NOMO-1 treated with DMSO at 0.1 percent for 48 hours (cell line): ENCODE measurements around the gene THSD7B.
"Not testable (repeated sequence)": the region's sequence is repeated elsewhere in the genome, so short reads cannot be mapped to it uniquely, and the experiment has no call there.

ENCODE experiments used
- DNase-seq: peaks from one replicate; lab custom pipeline; 2025; ENCODE audit not compliant: unreplicated experiment; lab: John Stamatoyannopoulos, UW

The THSD7B gene

GRCh38 chr2:137233091-137233490 is 467.7 kb downstream of the THSD7B start:
- no peak for DNase-seq

- DNase-seq, result no peak
These were observed 471.7 kb downstream of the THSD7B start for GRCh38 chr2:137237055-137237454.

- no peak for DNase-seq
These were observed 472.7 kb downstream of the THSD7B start for GRCh38 chr2:137238065-137238464.

- no peak for DNase-seq
These were observed 484.3 kb downstream of the THSD7B start for GRCh38 chr2:137249463-137250130.

GRCh38 chr2:137250401-137250800 is 485.1 kb downstream of the THSD7B start:
- DNase-seq, result no peak

GRCh38 chr2:137251045-137251444 is 485.7 kb downstream of the THSD7B start:
- no peak for DNase-seq

- DNase-seq, result no peak
These were observed 487.6 kb downstream of the THSD7B start for GRCh38 chr2:137252934-137253333.

- DNase-seq, result no peak
These were observed 488.7 kb downstream of the THSD7B start for GRCh38 chr2:137254052-137254451.

- DNase-seq, result no peak
These were observed 490.0 kb downstream of the THSD7B start for GRCh38 chr2:137255345-137255744.

- DNase-seq, result no peak
These were observed 490.6 kb downstream of the THSD7B start for GRCh38 chr2:137255990-137256389.

GRCh38 chr2:137261881-137262585 is 496.7 kb downstream of the THSD7B start:
- DNase-seq, result no peak

GRCh38 chr2:137262594-137262993 is 497.2 kb downstream of the THSD7B start:
- no peak for DNase-seq

- DNase-seq, result no peak
These were observed 522.7 kb downstream of the THSD7B start for GRCh38 chr2:137287913-137288639.

- no peak for DNase-seq
These were observed 526.7 kb downstream of the THSD7B start for GRCh38 chr2:137291836-137292570.

GRCh38 chr2:137298377-137298776 is 533.0 kb downstream of the THSD7B start:
- no peak for DNase-seq

- no peak for DNase-seq
These were observed 535.6 kb downstream of the THSD7B start for GRCh38 chr2:137300987-137301386.

- DNase-seq, result no peak
These were observed 537.6 kb downstream of the THSD7B start for GRCh38 chr2:137302957-137303356.

GRCh38 chr2:137316075-137316474 is 550.7 kb downstream of the THSD7B start:
- no peak for DNase-seq

- no peak for DNase-seq
These were observed 556.2 kb downstream of the THSD7B start for GRCh38 chr2:137321566-137321965.

- DNase-seq, result not testable (repeated sequence)
These were observed 566.2 kb downstream of the THSD7B start for GRCh38 chr2:137331562-137331961.
